HG03196 (cell line): Measurements from ENCODE around the gene BMPR2.
"Not testable (repeated sequence)": the region's sequence is repeated elsewhere in the genome, so short reads cannot be mapped to it uniquely, and the experiment has no call there.

Experiments used
- ATAC-seq: cut with Tn5 transposase; IDR thresholded peaks from one replicate; pipeline ENCODE4 v1.9.1; 2021; ENCODE audit not compliant: unreplicated experiment

BMPR2 gene

GRCh38 chr2:202444000-202444399 lies 67.9 kb downstream of the BMPR2 start:
- ATAC-seq: no peak

DNA sequence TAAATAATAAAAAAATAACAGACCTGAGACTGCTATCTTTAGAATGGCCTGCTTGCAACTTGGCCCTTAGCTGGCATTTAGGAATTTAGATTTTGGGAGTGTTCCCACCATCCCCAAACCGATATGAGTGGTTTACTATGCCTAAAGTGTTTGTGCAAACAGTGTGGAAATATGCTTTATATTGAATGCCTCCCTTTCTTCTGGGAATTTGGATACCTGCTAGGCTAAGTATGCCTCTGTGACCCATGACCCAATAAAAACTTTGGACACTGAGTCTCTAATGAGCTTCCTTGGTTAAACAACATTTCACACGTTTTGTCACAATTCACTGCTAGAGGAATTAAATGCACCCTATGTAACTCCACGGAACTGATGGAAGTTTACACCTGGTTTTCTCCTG lies 73.2 kb downstream of the BMPR2 start:
- no peak for ATAC-seq

DNA sequence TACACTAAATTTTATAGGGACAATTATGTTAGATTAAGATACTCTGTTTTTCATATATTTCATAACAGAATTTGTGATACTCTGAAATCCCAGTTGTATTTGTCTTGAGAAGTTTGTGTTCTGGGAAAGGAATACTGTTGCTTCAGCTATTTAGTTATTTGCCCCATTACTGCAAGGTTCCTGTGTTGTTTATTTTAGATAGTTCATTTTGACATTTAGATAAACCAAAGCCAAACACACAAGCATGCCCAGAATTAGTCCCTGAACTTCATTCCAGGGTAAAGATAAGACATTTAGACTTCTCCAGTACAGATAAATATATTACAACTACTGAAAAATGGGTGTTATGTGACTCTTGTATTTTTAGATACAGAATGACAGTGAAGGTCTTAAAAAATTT lies 74.7 kb downstream of the BMPR2 start:
- no peak for ATAC-seq

- ATAC-seq: no peak
Measured at GRCh38 chr2:202452744-202453143, 76.6 kb downstream of the BMPR2 start.

- ATAC-seq: no peak
Measured at GRCh38 chr2:202454536-202454935, 78.4 kb downstream of the BMPR2 start.

- no peak for ATAC-seq
Measured at GRCh38 chr2:202455114-202455513, 79.0 kb downstream of the BMPR2 start.

GRCh38 chr2:202460119-202460518 lies 84.0 kb downstream of the BMPR2 start:
- no peak for ATAC-seq

GRCh38 chr2:202479090-202479489 lies 103.0 kb downstream of the BMPR2 start:
- no peak for ATAC-seq

GRCh38 chr2:202479610-202480009 lies 103.5 kb downstream of the BMPR2 start:
- ATAC-seq: no peak

GRCh38 chr2:202486351-202486750 lies 110.2 kb downstream of the BMPR2 start:
- no peak for ATAC-seq

DNA sequence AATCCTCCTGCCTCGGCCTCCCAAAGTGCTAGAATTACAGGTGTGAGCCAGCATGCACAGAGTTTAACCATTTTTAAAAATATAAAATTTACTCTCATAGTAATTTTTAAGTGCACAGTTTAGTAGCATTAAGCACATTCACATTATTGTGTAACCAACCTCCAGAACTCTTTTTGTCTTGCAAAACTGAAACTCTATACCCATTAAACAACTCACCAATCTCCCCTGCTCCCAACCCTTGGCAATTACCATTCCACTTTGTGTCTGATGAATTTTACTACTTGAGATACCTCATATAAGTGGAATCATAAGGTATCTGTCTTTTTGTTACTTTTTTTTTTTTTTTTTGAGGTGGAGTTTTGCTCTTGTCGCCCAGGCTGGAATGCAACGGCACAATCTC lies 112.5 kb downstream of the BMPR2 start:
- ATAC-seq: no peak

GRCh38 chr2:202490479-202490878 lies 114.4 kb downstream of the BMPR2 start:
- ATAC-seq: no peak

DNA sequence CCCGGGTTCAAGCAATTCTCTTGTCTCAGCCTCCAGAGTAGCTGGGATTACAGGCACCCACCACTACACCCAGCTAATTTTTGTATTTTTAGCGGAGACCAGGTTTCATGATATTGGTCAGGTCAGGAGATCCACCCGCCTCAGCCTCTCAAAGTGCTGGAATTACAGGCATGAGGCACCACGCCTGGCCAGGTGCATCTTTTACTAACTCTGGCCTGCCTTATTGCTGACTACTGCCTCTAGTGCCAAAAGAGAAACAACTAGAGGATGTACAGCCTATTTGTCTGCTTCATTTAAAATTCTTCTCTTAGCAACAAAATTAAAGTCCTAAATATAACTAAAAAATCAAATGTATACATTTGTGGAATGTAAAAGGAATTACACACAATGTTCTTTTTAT lies 115.4 kb downstream of the BMPR2 start:
- no peak for ATAC-seq

- ATAC-seq: no peak
Measured at GRCh38 chr2:202494300-202495229, 118.4 kb downstream of the BMPR2 start.

GRCh38 chr2:202495230-202495604 lies 119.1 kb downstream of the BMPR2 start:
- ATAC-seq: no peak

DNA sequence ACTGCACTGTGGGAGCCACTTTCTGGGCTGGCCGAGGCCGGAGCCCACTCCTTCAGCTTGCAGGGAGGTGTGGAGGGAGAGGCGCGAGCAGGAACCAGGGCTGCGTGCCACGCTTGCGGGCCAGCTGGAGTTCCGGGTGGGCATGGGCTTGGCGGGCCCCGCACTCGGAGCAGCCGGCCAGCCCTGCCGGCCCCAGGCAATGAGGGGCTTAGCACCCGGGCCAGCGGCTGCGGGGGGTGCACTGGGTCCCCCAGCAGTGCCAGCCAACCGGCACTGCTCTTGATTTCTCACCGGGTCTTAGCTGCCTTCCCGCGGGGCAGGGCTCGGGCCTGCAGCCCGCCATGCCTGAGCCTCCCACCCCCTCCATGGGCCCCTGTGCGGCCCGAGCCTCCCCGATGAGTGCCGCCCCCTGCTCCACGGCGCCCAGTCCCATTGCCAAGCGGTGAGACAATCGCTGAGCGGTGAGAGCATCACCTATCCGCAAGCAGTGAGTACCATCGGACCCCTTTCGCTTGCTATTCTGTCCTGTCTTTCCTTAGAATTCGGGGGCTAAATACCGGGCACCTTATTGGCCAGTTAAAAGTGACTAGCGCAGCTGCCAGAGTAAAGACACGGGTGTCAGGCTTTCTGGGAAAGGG lies 120.8 kb downstream of the BMPR2 start:
- not testable (repeated sequence) for ATAC-seq

DNA sequence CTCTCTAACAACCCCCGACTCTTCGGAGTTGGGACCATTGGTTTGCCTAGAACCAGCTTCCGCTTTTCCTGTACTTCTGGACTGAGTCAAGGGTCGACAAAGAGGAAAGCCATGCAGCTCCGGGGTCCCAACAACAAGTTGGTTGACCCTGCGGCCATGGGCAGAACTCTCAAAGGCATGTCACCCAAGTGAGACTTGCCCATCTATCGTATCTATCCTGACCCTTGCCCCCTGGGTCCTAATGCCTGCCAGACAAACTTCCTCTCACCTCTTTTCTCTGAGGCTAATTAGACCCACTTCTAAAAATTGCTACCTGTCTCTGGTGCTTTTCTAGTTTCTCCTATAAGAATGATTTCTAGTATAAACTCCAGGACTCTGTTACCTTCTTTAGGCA lies 121.3 kb downstream of the BMPR2 start:
- ATAC-seq: not testable (repeated sequence)

- ATAC-seq: not testable (repeated sequence)
Measured at GRCh38 chr2:202499841-202500240, 123.7 kb downstream of the BMPR2 start.

GRCh38 chr2:202503276-202503675 lies 127.1 kb downstream of the BMPR2 start:
- ATAC-seq: not testable (repeated sequence)

- ATAC-seq: no peak
Measured at GRCh38 chr2:202508686-202509085, 132.6 kb downstream of the BMPR2 start.

DNA sequence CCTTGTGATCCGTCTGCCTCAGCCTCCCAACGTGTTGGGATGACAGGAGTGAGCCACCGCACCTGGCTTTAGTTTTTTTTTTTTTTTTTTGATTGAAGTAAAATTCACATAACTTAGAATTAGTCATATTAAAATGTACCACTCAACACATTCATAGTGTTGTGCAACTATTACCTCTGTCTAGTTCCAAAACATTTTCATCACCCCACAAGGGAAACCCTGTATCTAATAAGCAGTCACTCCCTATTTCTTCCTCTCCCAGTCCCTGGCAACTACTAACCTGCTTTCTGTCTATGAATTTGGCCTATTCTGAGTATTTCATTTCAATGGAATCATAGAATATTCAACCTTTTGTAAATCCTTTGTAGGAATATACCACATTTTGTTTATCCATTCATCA lies 134.8 kb downstream of the BMPR2 start:
- ATAC-seq: no peak

DNA sequence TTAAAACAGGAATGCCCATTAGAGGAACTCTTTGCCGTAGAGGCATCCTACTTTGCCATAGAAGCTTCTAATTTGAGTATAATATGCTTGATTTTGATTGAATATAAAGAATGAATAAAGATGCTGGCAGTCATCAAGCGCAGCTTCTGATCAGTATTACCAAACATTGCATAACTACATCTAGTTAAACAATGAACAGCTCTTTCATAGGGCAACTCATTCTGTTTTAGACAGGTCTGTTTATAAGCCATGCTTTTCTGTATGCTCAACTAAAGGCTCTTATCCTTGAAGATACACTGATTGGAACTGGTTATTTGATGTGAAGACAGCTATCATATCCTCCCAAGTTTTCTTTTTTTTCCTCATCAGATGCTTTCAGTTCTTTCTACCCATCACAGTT lies 136.0 kb downstream of the BMPR2 start:
- ATAC-seq: no peak
